NOMO-1 treated with DMSO at 0.1 percent for 48 hours (cell line): ENCODE results near the gene NPY2R.

Experiments used
- DNase-seq: peaks from one replicate; lab custom pipeline; 2025; ENCODE audit not compliant: unreplicated experiment; lab: John Stamatoyannopoulos, UW

The NPY2R gene

DNA sequence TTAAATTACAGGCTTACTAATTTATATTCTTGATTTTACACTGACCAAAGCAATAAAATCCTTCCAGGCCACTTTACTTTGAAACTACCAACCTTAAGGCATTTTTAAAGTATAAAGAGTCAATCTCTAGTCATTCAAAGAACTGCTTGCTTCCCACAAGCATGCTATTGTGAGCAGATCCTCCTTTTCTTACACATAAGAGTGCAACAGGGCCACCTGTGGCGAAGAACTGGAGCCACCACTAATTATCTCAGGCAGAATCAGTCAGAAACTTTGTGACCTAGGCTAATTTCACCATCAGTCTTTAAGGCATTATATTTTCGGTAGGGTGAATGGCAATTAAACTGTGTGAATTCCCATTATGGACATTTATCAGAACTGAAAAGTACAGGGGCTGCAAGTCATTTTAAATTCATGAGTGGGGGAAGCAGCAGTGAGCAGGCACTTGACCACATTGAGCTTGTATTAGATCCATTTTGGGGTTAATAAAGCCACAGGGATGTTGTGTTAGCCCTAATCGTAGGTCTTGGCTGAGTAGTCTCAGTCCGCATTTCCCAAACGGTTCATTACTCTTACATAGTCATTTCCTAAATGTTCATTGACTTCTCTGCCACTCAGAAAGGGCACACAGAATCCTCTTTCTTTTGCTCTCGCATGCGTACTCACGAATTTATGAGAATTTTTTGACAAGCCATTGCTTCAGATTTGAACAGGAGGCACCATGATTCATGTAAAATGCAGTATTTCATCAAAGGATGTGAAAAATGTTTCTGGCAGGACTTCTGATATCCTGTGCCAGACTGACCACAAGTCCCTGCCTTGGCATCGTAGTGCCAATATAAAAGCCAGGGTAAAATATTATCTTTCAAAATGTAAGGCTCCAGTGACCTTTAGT, 39.8 kb downstream of the NPY2R start:
- DNase-seq = no peak

GRCh38 chr4:155249016-155249566, 40.7 kb downstream of the NPY2R start:
- DNase-seq = no peak

DNA sequence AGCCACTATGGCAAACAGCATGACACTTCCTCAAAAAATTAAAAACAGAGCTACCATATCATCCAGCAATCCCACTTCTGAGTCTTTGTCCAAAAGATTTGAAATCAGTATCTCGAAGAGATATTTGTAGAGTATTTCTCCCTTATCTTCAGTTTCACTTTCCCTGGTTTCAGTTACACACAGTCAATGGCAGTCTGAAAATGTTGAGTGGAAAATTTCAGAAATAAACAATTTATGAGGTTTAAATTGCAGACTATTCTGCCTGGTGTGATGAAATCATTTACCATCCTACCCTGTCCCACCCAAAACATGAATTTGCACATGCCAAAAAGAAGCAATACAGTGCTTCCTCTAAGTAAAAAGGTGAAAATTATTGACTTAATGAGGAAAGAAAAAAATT, 43.9 kb downstream of the NPY2R start:
- DNase-seq = no peak

DNA sequence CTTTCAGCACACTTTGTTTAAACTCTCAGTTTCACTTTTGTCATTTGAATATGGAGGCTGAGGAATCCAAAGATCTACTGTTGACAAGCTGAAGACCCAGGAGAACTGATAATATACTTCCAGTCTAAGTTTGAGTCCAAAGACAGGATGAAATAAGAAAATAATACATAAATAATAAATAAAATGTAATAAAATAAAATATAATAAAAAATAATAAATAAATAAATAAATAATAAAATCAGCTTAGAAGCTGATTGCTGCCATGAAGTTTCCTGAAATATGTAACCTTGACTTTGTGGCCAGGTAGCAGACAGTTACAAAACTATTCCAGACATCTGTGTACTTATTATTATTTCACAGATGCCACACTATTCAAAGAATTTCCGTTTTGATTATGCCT, 55.0 kb downstream of the NPY2R start:
- DNase-seq = no peak

DNA sequence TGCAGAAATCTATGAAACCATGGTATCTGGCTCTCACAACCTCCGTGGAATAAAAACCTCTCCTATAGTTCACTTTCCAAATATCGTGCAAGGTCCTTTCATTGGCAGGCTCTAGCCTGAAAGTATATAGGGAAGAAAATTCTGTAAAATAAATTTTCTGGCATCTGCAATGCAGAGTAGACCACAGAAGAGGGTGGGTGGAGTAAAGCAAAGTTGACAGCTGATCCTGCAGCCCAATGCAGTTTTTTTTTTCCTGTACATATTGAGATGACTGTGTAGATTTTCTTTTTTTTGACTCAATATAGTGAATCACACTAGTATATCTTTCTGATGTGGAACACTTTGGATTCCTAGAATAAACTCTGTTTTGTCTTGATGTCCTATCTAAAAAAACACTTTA, 56.7 kb downstream of the NPY2R start:
- no peak for DNase-seq
